HG03520 (cell line): ENCODE measurements around the gene RNFT2.

Experiments used
- ATAC-seq: cut with Tn5 transposase; IDR thresholded peaks from one replicate; pipeline ENCODE4 v1.9.1; 2021; ENCODE audit warnings: mild to moderate bottlenecking, moderate library complexity; ENCODE audit not compliant: unreplicated experiment

RNFT2 gene

GRCh38 chr12:116737774-116738657 is at the start of gene RNFT2, which contains the start of gene SPRING1:
Gene RNFT2, plus strand, starts transcription at chr12:116738315. Its CDS starts 2,183 bp downstream, at chr12:116740498.
Gene SPRING1, minus strand, starts transcription at chr12:116738069. Its CDS starts 169 bp downstream, at chr12:116737900.
- ATAC-seq: peak; percentile 94

DNA sequence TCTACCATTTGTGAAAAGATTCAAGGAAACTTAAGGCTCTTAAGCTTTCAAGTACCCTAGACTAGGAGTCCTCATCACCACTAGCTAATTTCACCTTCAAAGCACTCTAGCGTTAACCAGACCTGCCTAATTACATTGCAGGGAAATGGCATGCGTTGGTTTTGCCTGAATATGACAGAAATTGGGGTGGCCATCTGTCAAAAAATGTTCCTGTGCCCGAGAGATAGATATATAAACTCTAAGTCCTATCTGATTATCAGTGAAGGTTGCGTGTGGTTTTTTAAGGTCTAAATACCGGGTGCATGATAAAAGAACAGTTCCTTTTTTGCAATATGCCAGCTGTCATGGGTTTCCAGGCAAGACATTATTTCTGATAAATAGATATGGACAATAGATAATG is 48.6 kb upstream of the RNFT2 start:
- no peak for ATAC-seq

GRCh38 chr12:116689979-116690744 is 48.0 kb upstream of the RNFT2 start:
- no peak for ATAC-seq

DNA sequence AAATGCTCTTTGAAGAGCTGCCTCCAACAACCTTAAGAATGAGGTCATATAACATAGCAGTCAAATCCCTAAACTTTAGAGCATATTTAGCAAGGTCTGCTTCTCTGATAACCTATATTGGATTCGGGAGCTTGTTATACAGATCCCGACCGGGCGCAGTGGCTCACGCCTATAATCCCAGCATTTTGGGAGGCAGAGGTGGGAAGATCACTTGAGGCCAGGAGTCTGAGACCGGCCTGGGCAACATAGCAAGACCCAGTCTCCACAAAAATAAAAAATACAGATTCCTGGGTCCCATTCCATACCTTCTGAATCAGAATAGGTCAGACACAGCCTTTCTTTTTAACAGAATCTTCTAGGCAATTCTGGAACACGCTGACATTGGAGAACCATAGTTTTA is 46.9 kb upstream of the RNFT2 start:
- no peak for ATAC-seq

DNA sequence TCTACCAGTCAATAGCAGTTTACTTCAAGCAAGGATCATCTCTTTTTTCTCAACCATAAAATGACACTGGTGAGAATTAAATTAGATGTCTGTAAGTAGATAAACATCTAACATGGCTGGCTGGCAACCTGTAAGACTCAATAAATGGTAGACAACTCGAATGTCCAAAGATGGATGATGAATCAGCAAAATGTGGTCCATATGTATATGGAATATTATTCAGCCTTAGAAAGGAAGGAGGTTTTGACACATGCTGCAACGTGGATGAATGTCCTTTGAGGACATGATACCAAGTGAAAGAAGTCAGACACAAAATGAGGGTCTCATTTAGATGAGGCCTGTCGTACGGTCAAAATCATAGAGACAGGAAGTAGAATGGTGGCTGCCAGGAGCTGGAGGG is 46.5 kb upstream of the RNFT2 start:
- no peak for ATAC-seq

DNA sequence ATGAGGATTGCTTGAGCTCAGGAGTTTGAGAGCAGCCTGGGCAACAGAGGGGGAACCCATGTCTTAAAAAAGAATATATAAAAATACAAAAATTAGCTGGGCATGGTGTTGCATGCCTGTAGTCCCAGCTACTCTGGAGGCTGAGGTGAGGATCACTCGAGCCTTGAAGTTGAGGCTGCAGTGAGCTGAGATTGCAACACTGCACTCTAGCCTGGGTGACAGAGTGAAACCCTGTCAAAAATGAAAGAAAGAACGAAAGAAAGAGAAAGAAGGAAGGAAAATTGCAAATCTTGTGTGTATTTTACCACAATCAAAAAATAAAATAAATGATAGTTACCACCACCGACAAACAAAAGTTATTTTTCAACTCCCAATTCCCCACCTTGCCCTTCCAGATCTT is 45.5 kb upstream of the RNFT2 start:
- ATAC-seq: no peak

- ATAC-seq: no peak
Measured at GRCh38 chr12:116693286-116694227, 44.6 kb upstream of the RNFT2 start.

DNA sequence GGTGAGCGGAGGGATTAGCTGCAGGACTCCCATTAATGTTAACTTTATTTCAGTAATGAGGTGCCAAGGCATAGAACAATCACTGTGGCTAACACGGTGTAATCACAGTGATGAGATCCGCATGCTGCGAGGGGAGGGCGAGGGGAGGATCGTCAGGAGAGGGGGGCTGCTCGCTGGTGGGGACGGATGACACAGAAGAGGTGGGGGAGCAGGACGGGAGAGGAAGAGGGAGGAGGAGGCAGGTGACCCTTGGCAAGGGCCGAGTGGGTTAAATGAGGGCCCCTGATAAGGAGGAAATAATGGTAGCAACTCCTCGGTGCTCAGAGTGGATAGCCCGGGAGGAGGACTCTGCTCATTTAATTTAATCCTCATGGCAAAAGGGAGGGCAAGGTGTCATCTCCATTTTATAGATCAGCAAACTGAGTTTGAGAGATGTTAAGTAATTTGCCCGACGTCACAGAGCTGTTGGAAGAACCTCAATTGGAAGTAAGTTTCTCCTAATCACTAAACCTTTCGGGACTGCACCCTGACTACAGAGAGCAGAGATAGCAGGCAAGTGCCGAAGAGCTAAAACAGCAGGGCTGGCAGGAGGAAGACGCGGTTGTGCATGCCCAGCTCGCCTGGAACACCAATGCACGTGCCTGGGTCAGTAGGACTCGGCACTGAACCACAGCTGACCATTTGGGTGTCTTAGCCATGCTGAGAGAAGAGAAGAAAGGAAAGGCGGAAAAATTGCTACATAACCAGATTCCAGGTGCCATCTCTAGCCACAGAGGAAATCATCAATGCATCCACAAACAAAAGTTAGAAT is 43.3 kb upstream of the RNFT2 start:
- ATAC-seq: no peak

GRCh38 chr12:116695464-116695725 is 42.7 kb upstream of the RNFT2 start:
- ATAC-seq: no peak

DNA sequence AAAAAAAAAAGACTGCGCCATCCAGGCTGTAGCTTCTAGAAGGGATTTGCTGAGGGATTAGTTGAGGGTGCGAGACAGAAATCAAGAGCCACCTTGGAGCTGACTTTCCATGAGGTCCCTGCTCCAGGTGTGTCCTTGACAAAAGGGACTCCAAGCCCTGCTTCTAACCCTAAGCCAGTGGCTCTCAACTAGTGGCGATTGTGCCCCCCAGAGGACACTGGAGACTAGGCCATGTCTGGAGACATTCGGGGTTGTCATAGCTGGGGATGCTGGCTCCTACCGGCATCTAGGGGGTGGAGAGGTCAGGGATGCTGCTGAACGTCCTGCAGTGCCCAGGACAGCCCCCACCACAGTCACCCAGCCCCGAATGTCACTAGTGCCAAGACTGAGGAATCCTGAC is 40.8 kb upstream of the RNFT2 start:
- ATAC-seq: no peak

DNA sequence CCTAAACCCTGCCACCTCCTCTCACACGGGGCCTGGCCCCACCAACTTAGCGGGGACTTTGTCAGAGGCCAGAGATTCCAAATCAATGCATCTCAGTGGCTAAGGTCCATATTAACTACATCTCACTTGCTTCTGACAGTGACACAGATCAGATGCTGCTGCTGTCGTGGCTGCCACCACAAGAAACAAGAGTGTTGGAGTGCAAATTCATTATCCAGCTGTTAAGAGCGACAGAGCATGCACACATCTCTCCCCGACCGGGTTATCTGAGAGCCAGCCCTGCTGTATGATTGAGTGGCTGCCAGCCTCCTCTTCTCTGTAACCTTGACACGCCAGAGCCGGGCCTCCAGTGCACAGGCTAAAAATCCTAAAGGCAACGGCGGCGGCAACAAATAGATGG is 40.4 kb upstream of the RNFT2 start:
- ATAC-seq: no peak

DNA sequence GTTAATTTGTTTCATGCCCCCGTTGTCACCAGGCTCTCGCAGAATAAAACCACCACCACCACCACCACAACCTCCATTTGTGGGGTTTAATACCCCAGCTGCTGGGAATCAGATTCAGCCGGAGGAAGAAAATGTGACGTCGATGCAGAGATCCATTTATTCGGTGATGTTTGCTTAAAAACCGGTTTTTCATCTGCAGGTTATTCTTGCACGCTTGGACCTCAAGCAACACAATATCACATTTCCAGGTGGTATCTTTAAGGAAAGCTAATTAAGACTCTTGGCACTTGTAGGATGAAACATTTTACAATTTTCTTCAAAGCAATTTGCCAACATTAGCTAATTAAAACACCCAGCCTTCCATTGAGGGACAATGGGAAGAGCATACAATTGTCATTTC is 40.0 kb upstream of the RNFT2 start:
- no peak for ATAC-seq

DNA sequence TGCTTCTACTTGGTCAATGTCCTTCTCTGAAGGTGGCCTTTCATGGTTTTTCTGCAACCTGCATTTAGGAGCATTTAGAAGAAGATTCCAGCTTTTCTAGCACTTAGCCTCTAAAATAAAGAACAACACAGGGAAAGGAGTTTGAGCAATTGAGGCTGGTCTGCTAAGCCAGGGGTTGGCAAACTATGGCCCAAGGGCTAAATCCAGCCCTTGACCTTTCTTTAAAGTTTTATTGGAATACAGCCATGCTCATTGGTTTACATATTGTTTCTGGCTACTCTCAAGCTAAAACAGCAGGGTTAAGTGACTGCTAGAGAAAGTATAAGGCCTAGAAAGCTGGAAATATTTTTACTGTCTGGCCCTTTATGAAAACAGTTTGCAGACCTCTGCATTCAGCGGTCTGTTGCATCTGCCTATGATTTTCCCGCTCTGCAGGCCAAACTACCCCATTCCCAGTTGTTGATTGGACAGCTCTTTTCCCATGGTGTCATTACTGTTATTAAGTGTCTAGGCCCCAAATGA is 39.5 kb upstream of the RNFT2 start:
- no peak for ATAC-seq

GRCh38 chr12:116700066-116700465 is 38.0 kb upstream of the RNFT2 start:
- ATAC-seq: no peak

DNA sequence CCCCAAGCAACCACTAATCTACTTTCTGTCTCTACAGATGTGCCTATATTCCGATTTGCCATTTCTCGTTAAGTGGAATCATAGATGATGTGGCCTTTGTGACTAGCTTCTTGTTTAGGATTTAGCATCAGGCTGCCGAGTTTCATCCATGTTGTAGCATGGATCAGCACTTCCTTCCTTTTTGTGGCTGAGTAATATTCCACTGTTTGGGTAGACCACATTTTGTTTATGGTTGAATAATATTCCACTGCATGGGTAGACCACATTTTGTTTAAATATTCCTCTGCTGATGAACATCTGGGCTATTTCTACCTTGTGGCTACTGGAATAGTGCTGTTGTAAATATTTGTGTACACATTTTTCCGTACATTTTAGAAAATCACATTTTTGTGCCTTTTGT is 36.7 kb upstream of the RNFT2 start:
- ATAC-seq: no peak

- ATAC-seq: peak; percentile 50
Measured at GRCh38 chr12:116703214-116703795, 34.8 kb upstream of the RNFT2 start.

- no peak for ATAC-seq
Measured at GRCh38 chr12:116707751-116708150, 30.4 kb upstream of the RNFT2 start.

DNA sequence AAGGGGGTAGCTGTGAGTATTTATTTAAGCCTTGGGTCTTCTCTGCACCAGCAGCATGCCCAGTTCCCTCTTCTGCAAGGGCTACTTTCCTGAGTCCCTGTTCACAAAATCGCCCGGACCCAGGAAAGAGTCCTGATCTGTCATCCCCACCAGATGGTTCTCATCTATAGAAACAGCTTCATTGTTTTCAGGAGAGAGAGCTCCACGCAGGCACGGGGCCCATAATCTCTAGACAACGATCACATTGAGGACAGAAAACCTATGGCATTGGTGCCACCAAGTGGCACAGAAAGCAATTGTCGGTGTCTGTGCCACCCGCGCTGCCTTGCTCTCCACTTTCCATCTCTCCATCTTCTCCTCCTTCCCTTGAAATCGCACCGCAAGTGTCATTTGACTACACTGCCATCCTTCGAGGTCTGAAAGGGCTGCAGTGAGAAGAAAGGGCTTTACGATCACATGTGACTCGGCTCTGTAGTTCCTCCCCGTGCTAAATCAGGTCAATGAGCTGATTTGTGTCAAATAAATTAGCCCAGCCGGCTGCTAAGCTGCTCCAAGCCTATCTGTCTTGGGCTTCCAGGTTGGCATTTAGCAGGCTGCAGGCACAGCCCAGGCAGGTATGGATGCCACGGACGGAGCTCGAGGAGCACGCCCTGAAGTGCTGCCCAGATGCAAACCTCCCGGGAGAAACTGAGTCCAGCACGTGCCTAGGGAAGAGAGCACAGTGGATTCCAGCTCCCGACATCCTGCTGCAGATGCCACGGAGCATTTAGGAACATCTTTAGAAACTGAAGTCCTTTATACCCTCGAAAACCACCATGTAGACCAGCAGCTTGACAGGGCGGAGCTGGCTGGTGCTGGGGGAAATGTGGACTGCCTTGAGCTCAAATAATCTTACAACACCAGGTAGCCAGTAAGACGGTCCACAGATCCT is 29.0 kb upstream of the RNFT2 start:
- no peak for ATAC-seq

GRCh38 chr12:116709768-116710167 is 28.3 kb upstream of the RNFT2 start:
- no peak for ATAC-seq
